Measurements from ENCODE around the gene ABLIM1.
A peak's percentile ranks its signal among the peaks of the same experiment; 100 is the strongest.

Gene ABLIM1

GRCh38 chr10:114487815-114488536, 170.1 kb downstream of the ABLIM1 start:
- DNase-seq (ENCODE audit: low spot score): no peak

- no peak for DNase-seq (ENCODE audit: low spot score)
Measured at GRCh38 chr10:114486938-114487814, 170.9 kb downstream of the ABLIM1 start.

- DNase-seq (ENCODE audit: low spot score): no peak
Measured at GRCh38 chr10:114485696-114486400, 172.2 kb downstream of the ABLIM1 start.

GRCh38 chr10:114483575-114483974, 174.5 kb downstream of the ABLIM1 start:
- no peak for DNase-seq (ENCODE audit: low spot score)

- no peak for DNase-seq (ENCODE audit: low spot score)
Measured at GRCh38 chr10:114482480-114483304, 175.4 kb downstream of the ABLIM1 start.

- no peak for DNase-seq (ENCODE audit: low spot score)
Measured at GRCh38 chr10:114481055-114481454, 177.0 kb downstream of the ABLIM1 start.

GRCh38 chr10:114479836-114480235, 178.2 kb downstream of the ABLIM1 start:
- DNase-seq (ENCODE audit: low spot score): no peak

- DNase-seq (ENCODE audit: low spot score): no peak
Measured at GRCh38 chr10:114479307-114479706, 178.8 kb downstream of the ABLIM1 start.

- no peak for DNase-seq (ENCODE audit: low spot score)
Measured at GRCh38 chr10:114478281-114478680, 179.8 kb downstream of the ABLIM1 start.

GRCh38 chr10:114477285-114477684, 180.8 kb downstream of the ABLIM1 start:
- DNase-seq (ENCODE audit: low spot score): no peak

GRCh38 chr10:114474989-114475388, 183.1 kb downstream of the ABLIM1 start:
- DNase-seq (ENCODE audit: low spot score): no peak

- DNase-seq (ENCODE audit: low spot score): no peak
Measured at GRCh38 chr10:114473776-114474175, 184.3 kb downstream of the ABLIM1 start.

- DNase-seq (ENCODE audit: low spot score): no peak
Measured at GRCh38 chr10:114472877-114473253, 185.2 kb downstream of the ABLIM1 start.

- DNase-seq (ENCODE audit: low spot score): no peak
Measured at GRCh38 chr10:114471906-114472876, 185.9 kb downstream of the ABLIM1 start.

- DNase-seq (ENCODE audit: low spot score): peak; percentile 89
Measured at GRCh38 chr10:114470956-114471905, 186.8 kb downstream of the ABLIM1 start.

GRCh38 chr10:114470361-114470760, 187.7 kb downstream of the ABLIM1 start:
- DNase-seq (ENCODE audit: low spot score): no peak

GRCh38 chr10:114458955-114459354, 199.1 kb downstream of the ABLIM1 start:
- peak; percentile 14 for DNase-seq (ENCODE audit: low spot score)

GRCh38 chr10:114458216-114458920, 199.7 kb downstream of the ABLIM1 start:
- no peak for DNase-seq (ENCODE audit: low spot score)

- DNase-seq (ENCODE audit: low spot score): no peak
Measured at GRCh38 chr10:114453576-114453975, 204.5 kb downstream of the ABLIM1 start.
